Activated gamma-delta T cell (primary cell): ENCODE data around the gene TUBA1C.

Source experiments
- DNase-seq: peaks from one replicate; lab custom pipeline; 2025; lab: John Stamatoyannopoulos, UW

The TUBA1C gene

DNA sequence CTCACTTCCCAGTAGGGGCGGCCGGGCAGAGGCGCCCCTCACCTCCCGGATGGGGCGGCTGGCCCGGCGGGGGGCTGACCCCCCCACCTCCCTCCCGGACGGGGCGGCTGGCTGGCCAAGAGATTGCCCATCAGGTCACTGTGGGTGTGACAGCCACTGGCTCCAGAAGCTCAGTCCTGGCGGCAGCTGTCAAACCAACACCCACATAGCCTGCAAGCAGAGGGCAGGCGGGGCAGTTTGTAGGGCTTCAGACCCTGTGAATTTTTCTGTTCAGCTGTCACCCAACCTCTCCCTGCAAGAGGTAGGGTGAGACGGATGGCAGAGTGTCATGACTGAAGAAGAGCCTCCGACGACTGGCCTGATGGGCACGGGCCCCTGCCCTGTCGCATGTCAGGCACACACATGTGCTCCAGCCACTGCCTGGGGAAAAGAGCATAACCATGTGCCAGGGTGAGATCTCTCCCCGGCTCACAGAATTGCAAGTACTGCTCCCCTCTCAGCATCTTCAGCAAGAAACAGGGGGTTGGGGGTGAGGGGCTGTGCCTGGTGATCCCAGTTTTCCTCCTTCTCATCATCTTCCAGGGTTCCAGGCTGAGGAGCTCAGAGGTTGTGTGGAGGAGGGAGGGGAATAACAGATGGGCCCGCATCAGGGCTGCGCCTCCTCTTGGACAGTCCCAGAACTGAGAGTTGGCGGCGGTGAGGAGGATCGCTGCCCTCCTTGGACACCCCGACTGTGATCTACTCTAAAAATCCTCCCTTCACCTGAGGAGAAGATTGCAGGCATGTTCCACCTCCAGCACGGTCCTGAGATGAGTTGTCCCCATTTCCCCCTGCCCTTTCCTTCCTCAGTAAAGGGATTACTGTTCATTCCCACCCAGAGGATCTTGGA lies 18.9 kb downstream of the TUBA1C start:
- DNase-seq = no peak

DNA sequence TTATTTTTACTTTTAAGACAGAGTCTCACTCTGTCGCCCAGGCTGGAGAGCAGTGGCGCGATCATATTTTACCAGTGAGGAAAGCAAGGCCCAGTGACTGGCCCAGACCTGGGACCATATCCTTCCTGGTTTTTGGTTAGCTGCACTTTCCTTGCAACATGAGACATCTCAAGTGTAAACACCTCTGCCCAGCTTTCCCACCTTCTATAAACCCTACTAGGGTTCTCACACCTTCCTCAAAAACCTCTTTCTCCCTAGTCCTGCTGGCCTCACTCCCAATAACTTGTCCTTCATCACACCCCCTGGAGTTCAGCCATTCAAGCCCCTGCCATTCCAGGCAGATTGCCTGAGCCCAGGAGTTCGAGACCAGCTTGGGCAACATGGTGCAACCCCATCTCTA lies 19.8 kb downstream of the TUBA1C start:
- no peak for DNase-seq

DNA sequence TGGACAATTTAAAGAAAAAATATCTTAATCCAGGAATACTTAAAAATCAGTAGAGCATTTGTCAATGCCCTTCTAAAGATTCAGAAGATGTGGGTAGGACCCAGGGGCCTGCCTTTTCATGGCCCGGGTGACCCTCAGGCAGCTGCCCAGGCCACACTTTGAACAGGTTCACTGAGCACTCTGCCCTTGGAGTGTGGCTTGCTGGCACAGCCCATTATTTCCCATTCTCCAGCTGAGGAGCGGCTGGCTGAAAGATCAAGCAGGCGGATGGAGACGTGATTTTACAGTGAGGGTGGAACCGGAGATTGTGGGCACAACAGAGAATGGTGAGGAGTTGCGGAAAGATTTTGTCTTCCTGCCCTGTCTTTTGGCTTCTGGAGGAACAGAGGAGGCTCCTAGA lies 23.0 kb downstream of the TUBA1C start:
- DNase-seq = no peak

DNA sequence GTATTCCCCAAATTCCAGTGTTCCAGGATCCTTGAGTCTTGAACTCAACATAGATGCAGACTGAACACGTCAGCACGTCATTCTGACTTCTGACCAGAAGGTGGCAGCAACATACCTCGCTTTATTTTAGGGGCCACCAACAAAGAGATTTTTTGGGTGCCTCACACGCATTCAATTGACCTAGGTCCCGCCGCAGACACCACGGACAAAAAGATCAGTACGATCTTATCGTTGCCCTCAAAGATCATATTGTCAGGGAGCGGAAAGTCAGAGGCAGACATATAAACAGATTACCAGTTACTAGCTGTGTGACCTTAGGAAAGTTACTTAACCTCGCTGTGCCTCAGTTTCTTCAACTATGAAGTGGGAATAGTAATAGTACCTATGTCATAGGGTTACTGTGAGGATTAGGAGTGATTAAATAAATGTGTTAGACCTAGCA lies 23.6 kb downstream of the TUBA1C start:
- no peak for DNase-seq

DNA sequence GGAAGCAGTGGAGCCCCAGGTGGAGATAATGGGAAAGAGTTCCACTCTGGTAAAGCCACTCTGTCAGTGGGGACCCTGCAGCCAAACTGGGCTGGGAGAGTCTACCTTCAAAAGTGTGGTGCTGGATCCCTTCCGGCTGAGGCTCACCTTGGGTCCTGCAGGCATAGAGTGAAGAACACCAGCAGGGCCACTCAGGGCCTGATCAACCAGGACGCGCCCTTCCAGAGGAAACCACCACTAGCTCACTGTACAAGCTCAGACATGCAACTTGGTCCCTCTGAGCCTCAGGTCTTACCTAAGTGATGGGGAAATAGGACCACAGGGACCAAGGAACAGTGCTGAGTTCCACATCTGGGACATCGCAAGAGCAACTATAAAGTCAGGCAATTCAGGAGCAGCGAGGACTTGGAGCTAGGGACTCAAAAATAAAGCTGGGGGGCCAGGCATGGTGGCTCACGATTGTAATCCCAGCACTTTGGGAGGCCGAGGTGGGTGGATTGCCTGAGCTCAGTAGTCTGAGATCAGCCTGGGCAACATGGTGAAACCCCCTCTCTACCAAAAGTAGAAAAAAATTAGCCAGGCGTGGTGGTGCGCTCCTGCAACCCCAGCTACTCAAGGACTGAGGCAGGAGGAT lies 24.2 kb downstream of the TUBA1C start:
- DNase-seq = no peak

GRCh38 chr12:49292729-49293055 lies 27.8 kb downstream of the TUBA1C start:
- DNase-seq = no peak

DNA sequence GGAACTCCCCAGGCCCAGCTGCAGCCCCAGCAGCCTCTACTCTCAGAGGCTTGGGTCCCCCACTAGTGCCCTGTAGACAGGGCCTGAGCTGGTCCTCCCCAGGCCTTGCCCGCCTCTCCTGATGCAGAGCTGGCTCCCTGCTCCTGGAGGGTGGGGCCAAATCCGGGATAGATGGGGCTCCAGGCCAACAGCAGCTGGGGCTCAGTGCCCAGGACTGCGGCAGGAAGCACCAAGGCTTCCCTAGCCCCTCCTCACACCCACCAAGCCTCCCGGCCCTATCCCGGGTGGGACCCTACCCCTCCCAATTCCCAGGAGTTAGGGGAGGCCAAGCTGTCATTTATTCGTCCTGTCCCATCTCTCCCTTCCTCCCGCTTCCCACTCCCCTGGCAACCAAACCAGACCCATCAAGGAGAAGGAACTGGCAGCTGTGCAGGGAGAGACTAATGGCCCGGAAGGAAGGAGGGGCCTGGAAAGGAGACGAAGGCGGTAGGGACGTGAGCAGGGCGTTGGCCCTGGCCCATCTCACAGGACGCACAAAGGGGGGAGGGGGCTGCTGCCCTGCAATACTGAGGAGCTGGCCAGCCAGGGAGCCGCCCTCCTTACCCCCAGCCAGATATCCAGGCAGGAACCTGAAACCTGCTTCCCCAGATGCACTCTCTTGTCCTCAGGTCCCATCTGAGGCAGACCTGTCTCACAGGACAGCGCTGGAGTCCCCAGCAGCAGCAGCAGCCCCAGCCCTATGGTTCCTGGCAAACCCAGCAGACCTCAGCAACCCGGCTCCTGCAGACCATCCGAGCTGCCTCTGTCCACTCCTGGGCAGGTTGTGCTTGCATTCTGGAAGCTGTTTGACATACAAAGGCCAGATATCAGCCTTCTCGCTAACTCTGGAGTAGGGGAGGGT lies 28.4 kb downstream of the TUBA1C start:
- DNase-seq = no peak

DNA sequence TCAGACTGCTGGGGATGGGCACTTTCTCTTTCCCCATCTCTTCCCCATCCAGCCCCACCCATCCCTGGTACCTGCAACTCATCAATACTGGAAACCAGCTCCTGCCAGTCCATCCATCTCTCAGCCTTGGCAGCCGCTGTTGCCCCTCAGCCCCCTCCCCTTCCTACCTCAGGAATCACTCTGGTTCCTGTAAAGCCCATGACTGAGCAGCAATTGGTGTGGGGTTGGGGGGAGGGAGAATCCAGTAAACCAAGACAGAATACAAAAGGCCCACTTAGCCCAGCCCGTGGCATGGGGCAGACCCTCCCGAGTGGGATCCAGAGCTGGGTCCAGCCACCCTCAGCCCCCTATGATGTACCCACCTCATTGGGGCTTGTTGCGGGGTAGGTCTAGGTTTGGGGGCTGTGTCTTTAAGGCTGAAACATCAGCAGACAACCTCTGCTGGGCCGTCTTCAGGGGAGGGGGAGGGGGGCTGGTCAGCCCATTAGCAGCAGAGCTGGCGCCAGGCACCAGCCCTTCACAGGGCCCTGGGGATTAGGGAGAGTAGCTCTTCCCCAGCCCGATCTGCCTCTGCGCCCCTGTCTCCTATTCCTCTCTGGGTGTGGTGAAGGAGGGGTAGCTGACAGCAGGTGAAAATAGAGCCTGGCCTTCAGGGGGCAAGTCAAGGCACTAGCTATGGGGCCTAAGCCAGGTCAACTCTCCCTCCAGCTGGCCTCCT lies 29.4 kb downstream of the TUBA1C start:
- DNase-seq = no peak

GRCh38 chr12:49294804-49295081 lies 29.9 kb downstream of the TUBA1C start:
- DNase-seq = no peak

DNA sequence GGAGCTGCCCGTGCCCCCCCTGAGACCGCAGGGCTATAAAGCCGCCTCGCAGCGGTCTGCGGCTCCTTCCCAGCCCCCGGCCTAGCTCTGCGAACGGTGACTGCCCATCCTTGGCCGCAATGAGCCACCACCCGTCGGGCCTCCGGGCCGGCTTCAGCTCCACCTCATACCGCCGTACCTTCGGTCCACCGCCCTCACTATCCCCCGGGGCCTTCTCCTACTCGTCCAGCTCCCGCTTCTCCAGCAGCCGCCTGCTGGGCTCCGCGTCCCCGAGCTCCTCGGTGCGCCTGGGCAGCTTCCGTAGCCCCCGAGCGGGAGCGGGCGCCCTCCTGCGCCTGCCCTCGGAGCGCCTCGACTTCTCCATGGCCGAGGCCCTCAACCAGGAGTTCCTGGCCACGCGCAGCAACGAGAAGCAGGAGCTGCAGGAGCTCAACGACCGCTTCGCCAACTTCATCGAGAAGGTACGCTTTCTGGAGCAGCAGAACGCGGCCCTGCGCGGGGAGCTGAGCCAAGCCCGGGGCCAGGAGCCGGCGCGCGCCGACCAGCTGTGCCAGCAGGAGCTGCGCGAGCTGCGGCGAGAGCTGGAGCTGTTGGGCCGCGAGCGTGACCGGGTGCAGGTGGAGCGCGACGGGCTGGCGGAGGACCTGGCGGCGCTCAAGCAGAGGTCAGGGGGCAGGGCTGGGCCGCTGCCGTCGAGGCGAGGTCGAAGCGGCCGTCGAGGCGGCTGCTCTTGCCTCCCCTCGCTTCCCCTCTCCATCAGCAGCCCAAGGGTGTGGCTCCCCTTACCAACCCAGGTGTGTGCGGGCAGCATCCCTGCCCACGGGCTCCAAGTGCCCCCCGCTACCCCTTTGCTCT lies 30.4 kb downstream of the TUBA1C start, which contains the start of gene PRPH:
Gene PRPH (plus strand): TSS at position 66 of the 855 bp plus-strand sequence. CDS start 54 bp downstream, at position 120.
- no peak for DNase-seq

DNA sequence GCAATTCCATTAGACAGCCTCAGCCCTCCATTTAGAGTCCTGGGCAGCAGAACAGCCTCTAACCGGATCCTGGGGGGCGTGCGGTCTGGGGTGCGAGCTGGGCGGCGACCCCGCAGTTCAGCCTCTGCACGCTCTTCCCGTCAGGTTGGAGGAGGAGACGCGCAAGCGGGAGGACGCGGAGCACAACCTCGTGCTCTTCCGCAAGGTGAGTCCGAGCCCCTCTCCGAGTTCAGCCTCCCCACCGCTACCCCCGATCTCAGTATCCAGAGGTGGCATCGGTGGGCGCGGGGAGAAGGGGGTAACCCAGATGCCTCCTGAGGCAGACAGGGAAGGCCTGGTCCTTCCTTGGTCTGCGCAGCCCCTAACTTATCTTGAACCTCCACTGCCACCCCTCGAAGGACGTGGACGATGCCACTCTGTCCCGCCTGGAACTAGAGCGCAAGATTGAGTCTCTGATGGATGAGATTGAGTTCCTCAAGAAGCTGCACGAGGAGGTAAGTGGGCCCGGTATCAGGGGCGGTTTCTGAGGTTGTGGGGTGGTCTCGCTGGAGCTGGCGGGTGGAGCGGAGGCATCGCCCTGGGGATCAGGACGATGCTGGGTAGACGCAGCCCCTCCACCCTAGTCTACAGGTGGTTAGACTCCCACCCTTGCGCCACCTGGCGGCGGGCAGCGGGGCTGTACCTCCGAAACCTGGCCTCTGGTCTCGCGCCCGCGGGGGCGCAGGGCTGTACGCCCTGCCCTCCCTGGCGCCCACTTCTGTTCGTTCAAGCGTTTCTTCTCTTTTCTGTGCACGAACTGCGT lies 31.4 kb downstream of the TUBA1C start:
- peak; percentile 27 for DNase-seq

- DNase-seq = no peak
Observed at GRCh38 chr12:49296836-49297694, 32.2 kb downstream of the TUBA1C start.

DNA sequence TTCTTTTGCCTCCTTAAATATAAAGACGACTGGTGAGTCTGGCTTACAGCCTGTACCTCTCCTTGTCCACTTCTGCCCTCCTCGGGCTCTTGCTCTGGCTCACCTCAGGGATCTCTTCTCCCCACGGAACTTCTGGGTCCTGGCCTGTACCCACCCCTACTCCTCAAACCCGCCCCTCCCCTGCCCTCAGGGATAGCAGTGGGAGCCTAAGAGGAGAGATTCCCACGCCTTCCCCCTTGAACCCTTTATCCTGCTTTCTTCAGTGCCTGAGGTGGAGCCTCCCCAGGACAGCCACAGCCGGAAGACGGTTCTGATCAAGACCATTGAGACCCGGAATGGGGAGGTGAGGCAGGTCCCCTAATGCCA lies 32.8 kb downstream of the TUBA1C start:
- no peak for DNase-seq

DNA sequence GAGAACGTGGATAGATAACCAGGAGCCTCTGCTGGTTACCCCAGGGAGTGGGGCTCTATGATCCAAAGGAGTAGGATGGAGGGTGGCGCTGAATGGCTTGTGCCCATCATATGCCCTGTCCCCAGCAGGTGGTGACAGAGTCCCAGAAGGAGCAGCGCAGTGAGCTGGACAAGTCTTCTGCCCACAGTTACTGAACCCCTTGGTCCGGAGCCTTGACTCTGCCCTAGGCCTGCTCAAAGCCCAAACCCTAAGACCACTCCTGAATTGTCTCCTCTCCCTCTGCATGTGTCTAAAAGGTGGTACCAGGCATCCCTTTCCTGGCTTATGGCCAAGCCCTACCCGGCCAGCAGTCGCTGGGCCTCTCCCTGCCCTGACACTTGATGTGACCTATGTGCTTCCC lies 33.3 kb downstream of the TUBA1C start:
- DNase-seq = no peak

DNA sequence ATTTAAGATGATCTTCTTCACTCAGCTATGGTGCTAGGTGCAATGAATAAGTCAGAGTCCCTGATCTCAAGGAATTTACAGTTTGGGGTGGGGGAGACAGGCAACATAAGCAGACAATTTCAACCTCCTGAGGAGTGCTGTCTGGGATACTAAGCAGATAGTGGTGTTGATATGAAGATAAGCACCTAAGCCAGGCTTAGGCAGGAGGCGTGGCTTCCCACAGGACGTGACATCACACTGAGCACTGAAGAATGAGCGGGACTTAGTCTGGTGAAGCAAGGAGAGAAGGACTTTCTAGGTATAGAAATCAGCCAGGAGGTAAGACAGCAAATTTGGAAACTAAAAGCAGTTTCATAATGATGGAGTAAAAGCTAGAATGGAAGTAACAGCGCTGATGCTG lies 36.9 kb downstream of the TUBA1C start:
- no peak for DNase-seq

GRCh38 chr12:49304161-49304560 lies 39.3 kb downstream of the TUBA1C start:
- DNase-seq = no peak

DNA sequence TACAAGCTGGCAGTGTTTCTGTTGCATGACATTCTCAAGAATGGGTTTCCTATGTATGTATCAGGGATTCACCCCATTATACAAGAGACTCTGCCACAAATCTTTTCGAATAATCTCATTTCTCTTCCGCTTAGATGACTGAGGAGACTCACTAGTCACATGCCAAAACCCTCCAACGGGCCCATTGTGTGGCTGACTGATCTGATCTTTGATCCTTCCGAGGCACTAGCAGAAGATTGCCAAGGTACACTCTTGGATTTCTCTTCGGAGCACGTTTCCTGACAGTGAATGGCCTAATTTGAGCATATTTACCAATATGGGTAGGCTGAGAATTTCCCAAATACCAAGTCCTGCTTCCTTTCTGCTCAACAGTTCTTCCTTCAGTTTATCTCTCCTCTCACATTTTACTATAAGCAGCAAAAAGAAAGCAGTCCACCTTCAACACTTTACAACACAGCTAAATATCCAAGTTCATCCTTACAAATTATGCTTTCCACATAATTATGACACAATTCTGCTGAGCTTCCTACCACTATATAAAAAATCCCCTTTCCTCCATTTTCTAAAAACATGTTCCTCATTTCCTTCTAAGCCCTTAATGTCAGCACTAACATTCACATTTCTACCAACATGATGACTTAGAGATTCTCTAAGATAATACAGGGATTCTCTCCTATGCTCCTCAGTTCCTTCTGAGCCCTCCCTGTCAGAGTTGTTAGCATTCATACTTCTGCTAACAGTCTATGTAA lies 41.1 kb downstream of the TUBA1C start:
- DNase-seq = no peak

DNA sequence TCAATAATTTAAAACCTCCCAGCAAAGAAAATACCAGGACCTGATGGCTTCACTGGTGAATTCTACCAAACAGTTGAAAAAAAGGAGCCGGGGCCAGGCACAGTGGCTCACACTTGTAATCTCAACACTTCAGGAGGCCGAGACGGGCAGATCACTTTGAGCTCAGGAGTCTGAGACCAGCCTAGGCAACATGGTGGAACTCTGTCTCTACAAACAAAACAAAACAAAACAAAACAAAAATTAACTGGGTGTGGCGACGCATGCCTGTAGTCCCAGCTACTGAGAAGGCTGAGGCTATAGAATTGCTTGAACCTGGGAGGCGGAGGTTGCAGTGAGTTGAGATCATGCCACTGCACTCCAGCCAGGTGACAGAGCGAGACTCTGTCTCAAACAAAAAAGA lies 44.5 kb downstream of the TUBA1C start:
- no peak for DNase-seq
